ENCODE results near the gene PIWIL1.

PIWIL1 gene

GRCh38 chr12:130382818-130383217 is 45.1 kb downstream of the PIWIL1 start:
- no peak overlapping the region for H3K4me3 ChIP-seq (ENCODE audit: low read depth, low read length)

GRCh38 chr12:130384234-130384633 is 46.5 kb downstream of the PIWIL1 start:
- Histone ChIP-seq H3K9me3 (ENCODE audit: control insufficient read depth, insufficient read depth, low read length) (no peaks in the 10 kb centered on the region), H3K9ac (ENCODE audit: low read depth, low read length) (no peak overlapping the region), H3K36me3 (ENCODE audit: control insufficient read depth, insufficient read depth, low read length) (no peaks in the 10 kb centered on the region), H3K4me3 (ENCODE audit: low read depth, low read length) (no peak overlapping the region), H3K27me3 (ENCODE audit: control insufficient read depth, insufficient read depth, low read length) (no peaks in the 10 kb centered on the region), H3K4me1 (ENCODE audit: control insufficient read depth, insufficient read depth, low read length) (no peaks in the 10 kb centered on the region)

More at GRCh38 chr12:130382818-130383217, 45.1 kb downstream of the PIWIL1 start:
- H3K9me3 ChIP-seq (ENCODE audit: control insufficient read depth, insufficient read depth, low read length), result no peaks in the 10 kb centered on the region
- H3K36me3 ChIP-seq (ENCODE audit: control insufficient read depth, insufficient read depth, low read length), result no peaks in the 10 kb centered on the region
- no peaks in the 10 kb centered on the region for H3K27me3 ChIP-seq (ENCODE audit: control insufficient read depth, insufficient read depth, low read length)
- H3K4me1 ChIP-seq (ENCODE audit: control insufficient read depth, insufficient read depth, low read length), result no peaks in the 10 kb centered on the region
- no peak overlapping the region for H3K9ac ChIP-seq (ENCODE audit: low read depth, low read length)

- no peak overlapping the region for H3K4me3 ChIP-seq (ENCODE audit: low read depth, low read length)
- no peaks in the 10 kb centered on the region for H3K27me3 ChIP-seq (ENCODE audit: control insufficient read depth, insufficient read depth, low read length)
- H3K36me3 ChIP-seq (ENCODE audit: control insufficient read depth, insufficient read depth, low read length), result no peaks in the 10 kb centered on the region
- H3K9ac ChIP-seq (ENCODE audit: low read depth, low read length), result no peak overlapping the region
- no peaks in the 10 kb centered on the region for H3K4me1 ChIP-seq (ENCODE audit: control insufficient read depth, insufficient read depth, low read length)
- no peaks in the 10 kb centered on the region for H3K9me3 ChIP-seq (ENCODE audit: control insufficient read depth, insufficient read depth, low read length)
These were observed 47.5 kb downstream of the PIWIL1 start for GRCh38 chr12:130385193-130385592.

- Histone ChIP-seq H3K9me3 (ENCODE audit: control insufficient read depth, insufficient read depth, low read length) (no peaks in the 10 kb centered on the region), H3K9ac (ENCODE audit: low read depth, low read length) (no peak overlapping the region), H3K4me1 (ENCODE audit: control insufficient read depth, insufficient read depth, low read length) (no peaks in the 10 kb centered on the region), H3K36me3 (ENCODE audit: control insufficient read depth, insufficient read depth, low read length) (no peaks in the 10 kb centered on the region), H3K4me3 (ENCODE audit: low read depth, low read length) (no peak overlapping the region), H3K27me3 (ENCODE audit: control insufficient read depth, insufficient read depth, low read length) (no peaks in the 10 kb centered on the region)
These were observed 53.5 kb downstream of the PIWIL1 start for GRCh38 chr12:130391186-130391585.

GRCh38 chr12:130394906-130395305 is 57.2 kb downstream of the PIWIL1 start:
- no peaks in the 10 kb centered on the region for H3K4me1 ChIP-seq (ENCODE audit: control insufficient read depth, insufficient read depth, low read length)

GRCh38 chr12:130396667-130397066 is 59.0 kb downstream of the PIWIL1 start:
- Histone ChIP-seq H3K4me1 (ENCODE audit: control insufficient read depth, insufficient read depth, low read length) (no peaks in the 10 kb centered on the region), H3K36me3 (ENCODE audit: control insufficient read depth, insufficient read depth, low read length) (no peaks in the 10 kb centered on the region), H3K9ac (ENCODE audit: low read depth, low read length) (no peak overlapping the region), H3K27me3 (ENCODE audit: control insufficient read depth, insufficient read depth, low read length) (no peaks in the 10 kb centered on the region), H3K9me3 (ENCODE audit: control insufficient read depth, insufficient read depth, low read length) (no peaks in the 10 kb centered on the region), H3K4me3 (ENCODE audit: low read depth, low read length) (no peak overlapping the region)

More at GRCh38 chr12:130394906-130395305, 57.2 kb downstream of the PIWIL1 start:
- Histone ChIP-seq H3K36me3 (ENCODE audit: control insufficient read depth, insufficient read depth, low read length) (no peaks in the 10 kb centered on the region), H3K27me3 (ENCODE audit: control insufficient read depth, insufficient read depth, low read length) (no peaks in the 10 kb centered on the region), H3K4me3 (ENCODE audit: low read depth, low read length) (no peak overlapping the region), H3K9me3 (ENCODE audit: control insufficient read depth, insufficient read depth, low read length) (no peaks in the 10 kb centered on the region), H3K9ac (ENCODE audit: low read depth, low read length) (no peak overlapping the region)

GRCh38 chr12:130398100-130398848 is 60.6 kb downstream of the PIWIL1 start:
- no peak overlapping the region for H3K9ac ChIP-seq (ENCODE audit: low read depth, low read length)
- no peaks in the 10 kb centered on the region for H3K9me3 ChIP-seq (ENCODE audit: control insufficient read depth, insufficient read depth, low read length)
- H3K4me3 ChIP-seq (ENCODE audit: low read depth, low read length), result no peak overlapping the region
- no peaks in the 10 kb centered on the region for H3K36me3 ChIP-seq (ENCODE audit: control insufficient read depth, insufficient read depth, low read length)
- no peaks in the 10 kb centered on the region for H3K27me3 ChIP-seq (ENCODE audit: control insufficient read depth, insufficient read depth, low read length)
- H3K4me1 ChIP-seq (ENCODE audit: control insufficient read depth, insufficient read depth, low read length), result no peaks in the 10 kb centered on the region

GRCh38 chr12:130401703-130402102 is 64.0 kb downstream of the PIWIL1 start:
- no peaks in the 10 kb centered on the region for H3K36me3 ChIP-seq (ENCODE audit: control insufficient read depth, insufficient read depth, low read length)
- H3K4me1 ChIP-seq (ENCODE audit: control insufficient read depth, insufficient read depth, low read length), result peaks cover 3% of the 10 kb centered on the region
- H3K27me3 ChIP-seq (ENCODE audit: control insufficient read depth, insufficient read depth, low read length), result no peaks in the 10 kb centered on the region
- no peaks in the 10 kb centered on the region for H3K9me3 ChIP-seq (ENCODE audit: control insufficient read depth, insufficient read depth, low read length)
- H3K4me3 ChIP-seq (ENCODE audit: low read depth, low read length), result no peak overlapping the region
- no peak overlapping the region for H3K9ac ChIP-seq (ENCODE audit: low read depth, low read length)

- Histone ChIP-seq H3K27me3 (ENCODE audit: control insufficient read depth, insufficient read depth, low read length) (no peaks in the 10 kb centered on the region), H3K36me3 (ENCODE audit: control insufficient read depth, insufficient read depth, low read length) (no peaks in the 10 kb centered on the region), H3K9me3 (ENCODE audit: control insufficient read depth, insufficient read depth, low read length) (no peaks in the 10 kb centered on the region), H3K4me3 (ENCODE audit: low read depth, low read length) (no peak overlapping the region), H3K9ac (ENCODE audit: low read depth, low read length) (no peak overlapping the region), H3K4me1 (ENCODE audit: control insufficient read depth, insufficient read depth, low read length) (peaks cover 3% of the 10 kb centered on the region)
These were observed 67.6 kb downstream of the PIWIL1 start for GRCh38 chr12:130405332-130405731.

- no peaks in the 10 kb centered on the region for H3K4me1 ChIP-seq (ENCODE audit: control insufficient read depth, insufficient read depth, low read length)
- H3K36me3 ChIP-seq (ENCODE audit: control insufficient read depth, insufficient read depth, low read length), result no peaks in the 10 kb centered on the region
- H3K4me3 ChIP-seq (ENCODE audit: low read depth, low read length), result no peak overlapping the region
- H3K9ac ChIP-seq (ENCODE audit: low read depth, low read length), result no peak overlapping the region
- H3K9me3 ChIP-seq (ENCODE audit: control insufficient read depth, insufficient read depth, low read length), result no peaks in the 10 kb centered on the region
- no peaks in the 10 kb centered on the region for H3K27me3 ChIP-seq (ENCODE audit: control insufficient read depth, insufficient read depth, low read length)
These were observed 74.7 kb downstream of the PIWIL1 start for GRCh38 chr12:130412384-130412783.

- no peaks in the 10 kb centered on the region for H3K36me3 ChIP-seq (ENCODE audit: control insufficient read depth, insufficient read depth, low read length)
- no peak overlapping the region for H3K4me3 ChIP-seq (ENCODE audit: low read depth, low read length)
- H3K9ac ChIP-seq (ENCODE audit: low read depth, low read length), result no peak overlapping the region
- no peaks in the 10 kb centered on the region for H3K4me1 ChIP-seq (ENCODE audit: control insufficient read depth, insufficient read depth, low read length)
- H3K9me3 ChIP-seq (ENCODE audit: control insufficient read depth, insufficient read depth, low read length), result no peaks in the 10 kb centered on the region
- no peaks in the 10 kb centered on the region for H3K27me3 ChIP-seq (ENCODE audit: control insufficient read depth, insufficient read depth, low read length)
These were observed 76.2 kb downstream of the PIWIL1 start for GRCh38 chr12:130413909-130414308.

GRCh38 chr12:130414381-130414780 is 76.7 kb downstream of the PIWIL1 start:
- Histone ChIP-seq H3K4me3 (ENCODE audit: low read depth, low read length) (no peak overlapping the region), H3K4me1 (ENCODE audit: control insufficient read depth, insufficient read depth, low read length) (no peaks in the 10 kb centered on the region), H3K9ac (ENCODE audit: low read depth, low read length) (no peak overlapping the region), H3K36me3 (ENCODE audit: control insufficient read depth, insufficient read depth, low read length) (no peaks in the 10 kb centered on the region), H3K27me3 (ENCODE audit: control insufficient read depth, insufficient read depth, low read length) (no peaks in the 10 kb centered on the region), H3K9me3 (ENCODE audit: control insufficient read depth, insufficient read depth, low read length) (no peaks in the 10 kb centered on the region)
